ENCODE measurements around the gene GNB1.

Gene GNB1

DNA sequence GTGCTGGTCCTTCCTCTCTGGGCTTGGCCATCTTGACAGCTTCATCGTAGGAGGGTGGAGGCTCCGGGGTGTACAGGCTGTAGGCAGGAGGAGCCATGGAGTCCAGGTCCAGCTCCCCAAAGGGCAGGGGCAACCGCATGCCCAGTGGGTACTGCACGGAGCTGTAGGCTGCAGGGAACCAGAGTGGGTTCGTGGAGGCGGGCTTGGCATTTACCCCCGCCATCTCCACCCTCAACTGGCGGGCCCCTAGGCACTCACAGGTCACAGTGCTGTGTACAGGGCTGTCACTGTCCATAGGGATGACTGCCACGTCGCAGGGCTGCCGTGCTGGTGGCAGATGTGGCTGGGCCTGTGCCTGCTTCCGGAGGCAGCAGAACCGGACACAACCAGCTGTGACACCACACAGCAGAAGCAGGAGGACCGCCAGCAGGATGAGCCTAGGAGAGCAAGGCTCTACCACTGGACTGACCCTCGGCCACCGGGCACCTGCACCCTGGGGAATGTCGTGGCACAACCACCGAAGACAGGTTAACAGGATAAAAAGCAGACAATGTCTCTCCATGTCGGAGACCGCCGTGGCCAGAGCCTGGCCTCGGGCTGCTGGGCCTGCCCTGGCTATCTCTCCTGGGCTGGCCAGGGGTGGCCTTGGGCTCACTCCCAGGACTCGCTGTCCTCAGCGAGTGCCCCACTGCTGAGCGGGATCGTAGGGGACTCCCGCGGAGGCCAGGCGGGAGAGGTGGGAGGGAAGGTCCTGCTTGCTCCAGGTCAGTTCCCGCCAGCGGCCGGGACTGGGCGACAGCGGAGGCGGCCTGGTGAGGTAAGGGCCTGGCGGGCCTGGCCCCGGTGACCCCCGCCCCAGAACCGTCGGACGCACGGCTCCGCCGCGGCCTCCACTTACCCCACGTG lies 27.4 kb upstream of the GNB1 start:
- Histone ChIP-seq H2AK5ac (ENCODE audit: low read length) (peak overlapping the region; percentile 58), H3K18ac (ENCODE audit: low read length) (no peak overlapping the region), H3K79me1 (ENCODE audit: low read length) (no peaks in the 10 kb centered on the region), H2BK15ac (replicated peaks; ENCODE audit: low read depth) (no peak overlapping the region), H3K79me2 (ENCODE audit: control insufficient read depth, insufficient read depth, low read length) (no peaks in the 10 kb centered on the region), H3K4ac (ENCODE audit: low read depth, low read length) (no peak overlapping the region), H3K23ac (ENCODE audit: low read length) (peak overlapping the region; percentile 81), H2BK5ac (ENCODE audit: low read length) (no peak overlapping the region), H4K8ac (ENCODE audit: low read depth, low read length) (no peak overlapping the region), H3K4me2 (ENCODE audit: low read length) (peak overlapping the region; percentile 71), H2BK120ac (ENCODE audit: low read depth, low read length) (no peak overlapping the region), H4K5ac (ENCODE audit: low read length) (no peak overlapping the region), H3K36me3 (ENCODE audit: control insufficient read depth, insufficient read depth, low read length) (no peaks in the 10 kb centered on the region), H3K27me3 (ENCODE audit: insufficient read depth, low read length, poor library complexity) (no peaks in the 10 kb centered on the region), H3K4me1 (ENCODE audit: control insufficient read depth, low read depth, low read length) (peaks cover 7% of the 10 kb centered on the region), H3K56ac (ENCODE audit: low read length) (peak overlapping the region; percentile 88), H3K4me3 (ENCODE audit: low read length) (no peak overlapping the region), H3K27ac (ENCODE audit: low read depth, low read length) (no peak overlapping the region), H3K9ac (ENCODE audit: low read length) (peak overlapping the region; percentile 79)
- no CpG with 5 or more reads among the region's 46 CpGs for WGBS (ENCODE audit: extremely low coverage, insufficient coverage, low lambda C conversion rate)
- no peak for DNase-seq

DNA sequence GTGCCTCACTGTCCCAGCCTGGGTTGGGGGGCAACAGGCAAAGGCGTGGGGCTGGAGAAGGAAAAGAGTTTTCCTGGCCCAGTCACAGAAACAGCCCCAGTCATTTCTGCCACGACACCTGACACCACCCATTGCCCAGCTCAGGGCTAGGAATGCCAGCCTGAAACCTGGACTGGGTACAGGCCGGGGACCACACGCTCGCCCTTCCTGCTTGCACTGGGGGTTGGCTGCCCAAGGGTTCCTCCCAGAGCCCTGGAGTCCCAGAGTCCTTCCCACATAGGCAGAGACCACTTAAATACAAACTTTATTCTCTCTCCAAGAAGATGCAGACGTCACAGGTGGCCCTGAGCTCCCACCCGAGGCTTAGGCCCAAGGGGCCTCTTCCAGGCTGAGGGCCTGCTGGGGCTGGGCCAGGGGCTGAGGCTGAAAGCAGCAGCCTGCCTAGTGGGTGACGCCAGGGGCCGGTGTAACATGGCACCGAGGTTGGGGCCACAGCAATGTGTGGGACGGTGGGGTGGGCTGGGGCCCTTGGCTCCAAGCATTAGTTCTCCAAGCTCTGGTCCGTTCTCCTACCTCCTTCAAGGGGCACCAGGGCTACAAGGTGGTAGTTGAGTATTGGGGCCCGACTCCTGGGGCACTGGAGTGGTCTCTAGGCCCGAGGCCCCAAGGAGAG lies 26.6 kb upstream of the GNB1 start:
- Histone ChIP-seq H3K4me3 (ENCODE audit: low read length) (no peak overlapping the region), H3K9ac (ENCODE audit: low read length) (no peak overlapping the region), H3K23ac (ENCODE audit: low read length) (no peak overlapping the region), H3K4me1 (ENCODE audit: control insufficient read depth, low read depth, low read length) (peaks cover 7% of the 10 kb centered on the region), H3K79me2 (ENCODE audit: control insufficient read depth, insufficient read depth, low read length) (no peaks in the 10 kb centered on the region), H3K4ac (ENCODE audit: low read depth, low read length) (no peak overlapping the region), H2BK120ac (ENCODE audit: low read depth, low read length) (no peak overlapping the region), H3K27me3 (ENCODE audit: insufficient read depth, low read length, poor library complexity) (no peaks in the 10 kb centered on the region), H3K4me2 (ENCODE audit: low read length) (no peak overlapping the region), H3K27ac (ENCODE audit: low read depth, low read length) (no peak overlapping the region), H3K36me3 (ENCODE audit: control insufficient read depth, insufficient read depth, low read length) (no peaks in the 10 kb centered on the region), H2BK5ac (ENCODE audit: low read length) (no peak overlapping the region), H4K8ac (ENCODE audit: low read depth, low read length) (no peak overlapping the region), H2BK15ac (replicated peaks; ENCODE audit: low read depth) (no peak overlapping the region), H3K18ac (ENCODE audit: low read length) (no peak overlapping the region), H4K5ac (ENCODE audit: low read length) (no peak overlapping the region), H2AK5ac (ENCODE audit: low read length) (no peak overlapping the region), H3K79me1 (ENCODE audit: low read length) (no peaks in the 10 kb centered on the region), H3K56ac (ENCODE audit: low read length) (no peak overlapping the region)
- WGBS (ENCODE audit: extremely low coverage, insufficient coverage, low lambda C conversion rate) = no CpG with 5 or more reads among the region's 14 CpGs
- no peak for DNase-seq

DNA sequence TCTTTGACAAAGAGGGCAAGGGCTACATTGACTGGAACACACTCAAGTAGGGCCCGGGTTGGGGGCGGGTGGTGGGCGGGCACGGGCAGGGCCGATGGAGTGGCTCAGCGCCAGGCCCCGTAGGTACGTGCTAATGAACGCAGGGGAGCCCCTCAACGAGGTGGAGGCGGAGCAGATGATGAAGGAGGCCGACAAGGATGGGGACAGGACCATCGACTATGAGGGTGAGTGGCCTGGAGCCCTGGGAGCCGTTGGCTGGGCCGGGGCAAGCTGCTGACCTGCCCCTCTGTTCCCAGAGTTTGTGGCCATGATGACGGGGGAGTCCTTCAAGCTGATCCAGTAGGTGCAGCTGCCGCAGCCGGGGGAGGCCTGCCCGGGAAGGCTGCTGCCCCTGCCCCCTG lies 26.0 kb upstream of the GNB1 start:
- no peaks in the 10 kb centered on the region for H3K27me3 ChIP-seq (ENCODE audit: insufficient read depth, low read length, poor library complexity)
- no peak overlapping the region for H3K4ac ChIP-seq (ENCODE audit: low read depth, low read length)
- H3K27ac ChIP-seq (ENCODE audit: low read depth, low read length) = no peak overlapping the region
- no peak overlapping the region for H4K5ac ChIP-seq (ENCODE audit: low read length)
- H3K79me1 ChIP-seq (ENCODE audit: low read length) = no peaks in the 10 kb centered on the region
- H3K23ac ChIP-seq (ENCODE audit: low read length) = no peak overlapping the region
- H2BK120ac ChIP-seq (ENCODE audit: low read depth, low read length) = no peak overlapping the region
- no peaks in the 10 kb centered on the region for H3K36me3 ChIP-seq (ENCODE audit: control insufficient read depth, insufficient read depth, low read length)
- H3K18ac ChIP-seq (ENCODE audit: low read length) = no peak overlapping the region
- H2BK5ac ChIP-seq (ENCODE audit: low read length) = no peak overlapping the region
- no peak overlapping the region for H3K9ac ChIP-seq (ENCODE audit: low read length)
- H2AK5ac ChIP-seq (ENCODE audit: low read length) = no peak overlapping the region
- H3K4me3 ChIP-seq (ENCODE audit: low read length) = no peak overlapping the region
- no peak overlapping the region for H2BK15ac ChIP-seq (replicated peaks; ENCODE audit: low read depth)
- H3K56ac ChIP-seq (ENCODE audit: low read length) = no peak overlapping the region
- H3K79me2 ChIP-seq (ENCODE audit: control insufficient read depth, insufficient read depth, low read length) = no peaks in the 10 kb centered on the region
- H3K4me2 ChIP-seq (ENCODE audit: low read length) = no peak overlapping the region
- H3K4me1 ChIP-seq (ENCODE audit: control insufficient read depth, low read depth, low read length) = peaks cover 7% of the 10 kb centered on the region
- no peak for DNase-seq
- WGBS (ENCODE audit: extremely low coverage, insufficient coverage, low lambda C conversion rate) = no CpG with 5 or more reads among the region's 19 CpGs
- no peak overlapping the region for H4K8ac ChIP-seq (ENCODE audit: low read depth, low read length)

DNA sequence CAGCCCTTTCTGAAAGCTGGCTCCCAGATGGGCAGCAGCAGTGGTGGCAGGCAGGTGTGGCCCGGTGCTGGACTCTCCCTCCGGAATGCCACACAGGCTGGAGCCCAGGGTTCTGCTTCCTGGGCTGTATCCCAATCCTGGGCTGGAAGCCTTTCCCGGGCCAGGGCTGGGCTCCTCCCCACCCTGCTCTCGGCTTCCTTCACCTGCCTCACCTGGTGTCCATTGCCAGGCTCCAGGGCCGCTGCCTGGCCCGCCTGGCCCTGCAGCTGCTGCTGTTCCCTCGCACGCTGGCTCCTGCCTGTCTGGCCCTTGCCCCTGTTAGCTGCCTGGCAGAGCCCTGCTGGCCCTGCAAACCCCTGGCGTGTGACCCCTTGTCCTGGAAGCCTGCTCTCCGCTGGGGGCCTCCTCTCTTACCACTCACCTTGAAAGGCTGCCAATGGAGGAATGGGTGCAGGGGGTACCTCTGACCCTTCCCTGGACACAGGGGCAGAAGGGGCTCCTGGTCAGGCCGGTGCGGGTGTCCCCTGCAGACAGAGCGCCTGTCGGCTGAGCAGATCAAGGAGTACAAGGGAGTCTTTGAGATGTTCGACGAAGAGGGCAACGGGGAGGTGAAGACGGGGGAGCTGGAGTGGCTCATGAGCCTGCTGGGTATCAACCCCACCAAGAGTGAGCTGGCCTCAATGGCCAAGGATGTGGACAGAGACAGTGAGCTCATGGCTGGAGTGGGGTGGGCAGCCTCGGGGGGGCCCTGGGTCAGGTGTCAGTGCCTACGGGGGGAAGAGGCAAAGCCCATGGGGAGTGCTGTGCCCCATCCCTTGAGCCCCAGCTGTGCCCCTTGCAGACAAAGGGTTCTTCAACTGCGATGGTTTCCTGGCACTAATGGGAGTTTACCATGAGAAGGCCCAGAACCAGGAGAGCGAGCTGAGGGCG lies 25.3 kb upstream of the GNB1 start:
- H3K27ac ChIP-seq (ENCODE audit: low read depth, low read length) = no peak overlapping the region
- H4K8ac ChIP-seq (ENCODE audit: low read depth, low read length) = no peak overlapping the region
- H3K23ac ChIP-seq (ENCODE audit: low read length) = no peak overlapping the region
- H3K4ac ChIP-seq (ENCODE audit: low read depth, low read length) = no peak overlapping the region
- no peak overlapping the region for H3K9ac ChIP-seq (ENCODE audit: low read length)
- H3K27me3 ChIP-seq (ENCODE audit: insufficient read depth, low read length, poor library complexity) = no peaks in the 10 kb centered on the region
- no peak overlapping the region for H2AK5ac ChIP-seq (ENCODE audit: low read length)
- no peaks in the 10 kb centered on the region for H3K36me3 ChIP-seq (ENCODE audit: control insufficient read depth, insufficient read depth, low read length)
- H2BK15ac ChIP-seq (replicated peaks; ENCODE audit: low read depth) = no peak overlapping the region
- H2BK5ac ChIP-seq (ENCODE audit: low read length) = no peak overlapping the region
- H3K79me1 ChIP-seq (ENCODE audit: low read length) = no peaks in the 10 kb centered on the region
- no peak overlapping the region for H3K18ac ChIP-seq (ENCODE audit: low read length)
- H2BK120ac ChIP-seq (ENCODE audit: low read depth, low read length) = no peak overlapping the region
- DNase-seq = no peak
- H4K5ac ChIP-seq (ENCODE audit: low read length) = no peak overlapping the region
- WGBS (ENCODE audit: extremely low coverage, insufficient coverage, low lambda C conversion rate) = no CpG with 5 or more reads among the region's 23 CpGs
- no peaks in the 10 kb centered on the region for H3K79me2 ChIP-seq (ENCODE audit: control insufficient read depth, insufficient read depth, low read length)
- H3K4me1 ChIP-seq (ENCODE audit: control insufficient read depth, low read depth, low read length) = peaks cover 7% of the 10 kb centered on the region
- no peak overlapping the region for H3K4me3 ChIP-seq (ENCODE audit: low read length)
- no peak overlapping the region for H3K56ac ChIP-seq (ENCODE audit: low read length)
- H3K4me2 ChIP-seq (ENCODE audit: low read length) = no peak overlapping the region

DNA sequence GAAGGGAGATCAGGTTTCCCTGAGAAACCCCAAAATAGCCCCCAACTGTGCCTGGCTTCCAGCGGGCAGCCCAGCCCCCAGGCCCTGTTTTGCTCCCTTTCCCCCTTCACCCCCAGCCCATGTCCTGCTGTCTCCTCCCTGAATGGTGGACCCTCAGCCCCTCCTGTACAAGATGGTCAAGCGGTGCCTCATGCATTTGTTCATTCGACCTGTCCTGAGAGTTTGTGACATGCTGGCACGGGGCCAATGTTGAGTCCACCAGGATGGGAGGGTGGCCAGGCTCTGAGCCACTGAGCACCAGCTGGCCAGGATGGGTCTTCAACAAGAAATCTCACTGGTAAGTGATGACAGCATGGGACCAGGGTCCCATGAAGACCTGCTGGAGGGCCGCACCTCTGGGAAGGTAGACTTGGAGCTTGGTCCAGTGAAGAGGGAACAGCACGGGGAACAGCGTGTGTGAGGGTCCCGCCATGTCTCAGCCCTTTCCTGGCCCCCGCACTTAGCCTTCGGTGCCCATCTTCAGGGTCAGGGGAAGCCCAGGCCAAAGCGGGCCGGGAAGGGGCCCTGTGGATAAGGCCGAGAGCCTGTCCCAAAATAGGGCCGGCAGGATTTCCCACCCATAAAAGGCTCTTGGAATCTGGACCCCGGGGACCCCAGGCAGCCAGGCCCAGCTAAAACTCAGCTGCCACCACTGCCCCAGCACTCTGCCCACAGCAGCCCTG lies 24.2 kb upstream of the GNB1 start, which contains the start of gene CALML6:
CALML6 (plus strand) TSS at position 290 of the 722 bp plus-strand sequence; CDS start at position 311, 21 bp downstream.
- WGBS (ENCODE audit: extremely low coverage, insufficient coverage, low lambda C conversion rate) = no CpG with 5 or more reads among the region's 15 CpGs
- no peak within 1 kb of the TSS for H3K4me2 ChIP-seq (ENCODE audit: low read length)
- no peak within 1 kb of the TSS for H2BK15ac ChIP-seq (replicated peaks; ENCODE audit: low read depth)
- no peak within 1 kb of the TSS for H3K27ac ChIP-seq (ENCODE audit: low read depth, low read length)
- no peak within 1 kb of the TSS for H4K8ac ChIP-seq (ENCODE audit: low read depth, low read length)
- H3K4me1 ChIP-seq (ENCODE audit: control insufficient read depth, low read depth, low read length) = peaks cover 7% of the 10 kb centered on the region
- no peak within 1 kb of the TSS for H3K18ac ChIP-seq (ENCODE audit: low read length)
- no peaks in the 10 kb centered on the region for H3K79me1 ChIP-seq (ENCODE audit: low read length)
- H4K5ac ChIP-seq (ENCODE audit: low read length) = no peak within 1 kb of the TSS
- no peak within 1 kb of the TSS for H3K23ac ChIP-seq (ENCODE audit: low read length)
- H3K4ac ChIP-seq (ENCODE audit: low read depth, low read length) = no peak within 1 kb of the TSS
- no peak within 1 kb of the TSS for H3K4me3 ChIP-seq (ENCODE audit: low read length)
- H2BK5ac ChIP-seq (ENCODE audit: low read length) = no peak within 1 kb of the TSS
- H3K27me3 ChIP-seq (ENCODE audit: insufficient read depth, low read length, poor library complexity) = no peaks in the 10 kb centered on the region
- H3K56ac ChIP-seq (ENCODE audit: low read length) = no peak within 1 kb of the TSS
- H3K79me2 ChIP-seq (ENCODE audit: control insufficient read depth, insufficient read depth, low read length) = no peaks in the 10 kb centered on the region
- no peak within 1 kb of the TSS for H2AK5ac ChIP-seq (ENCODE audit: low read length)
- H3K9ac ChIP-seq (ENCODE audit: low read length) = no peak within 1 kb of the TSS
- no peak for DNase-seq
- H3K36me3 ChIP-seq (ENCODE audit: control insufficient read depth, insufficient read depth, low read length) = no peaks in the 10 kb centered on the region
- H2BK120ac ChIP-seq (ENCODE audit: low read depth, low read length) = no peak within 1 kb of the TSS
